Tibial nerve (tissue), 4 donors: ENCODE data around the gene ATP1B4.

Experiments
- EP300 ChIP-seq, 2 donors: sonication (generic); formaldehyde crosslinking; IDR thresholded peaks; one replicate each; pipeline ENCODE4 v1.6.1; 2017; ENCODE audit warnings: antibody characterized with exemption in 2 of 2, mild to moderate bottlenecking in 1 of 2
- POLR2A ChIP-seq, 2 donors: fragments of 450-650 bp; IDR thresholded peaks; one replicate each; pipeline ENCODE4 v1.6.1; 2017; ENCODE audit warnings: antibody characterized with exemption in 2 of 2, mild to moderate bottlenecking in 2 of 2, moderate library complexity in 2 of 2
- TF ChIP-seq, protein P1 (sequence below), 5 experiments: fragments of 200-600 bp in 3 of 5; fragments of 450-650 bp in 2 of 5; sonication (generic) in 3 of 5; IDR thresholded peaks; one replicate each; pipeline ENCODE4 v1.5.1; 2016 to 2019; ENCODE audit warnings: antibody characterized with exemption in 5 of 5, mild to moderate bottlenecking in 3 of 5, moderate library complexity in 2 of 5

DNA sequence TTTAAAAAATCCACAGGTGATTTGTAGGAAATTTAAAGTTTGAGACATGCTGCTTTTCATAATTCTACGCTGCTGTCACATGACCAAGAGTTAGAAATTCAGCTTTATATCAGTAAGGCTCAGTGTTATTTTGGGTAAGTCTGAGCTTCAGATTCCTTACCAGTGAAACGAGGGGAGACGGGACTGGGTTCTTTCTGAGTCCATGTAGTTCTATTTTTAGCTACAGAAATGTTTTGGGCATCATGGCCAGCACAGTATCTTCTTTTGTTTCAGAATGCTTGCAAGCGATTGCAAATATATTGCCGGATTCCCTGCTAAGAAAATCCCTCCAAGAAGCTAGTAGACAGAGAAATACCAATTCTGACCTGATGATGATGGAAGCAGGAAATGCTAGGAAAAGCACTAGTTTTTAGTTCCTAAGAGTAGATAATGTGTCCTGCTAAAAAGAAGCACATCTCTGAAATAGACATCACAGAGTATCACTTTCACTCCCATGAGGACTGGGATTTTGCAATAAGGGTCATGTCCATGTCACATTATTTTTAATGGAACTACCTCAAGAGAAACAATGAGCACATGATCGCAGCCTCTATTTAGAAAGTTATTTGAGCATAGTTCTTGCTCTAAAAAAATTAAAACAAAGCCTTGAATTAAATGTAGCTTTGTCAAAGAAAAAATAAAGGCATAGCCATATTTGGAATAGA is 10.9 kb downstream of the ATP1B4 start:
- TF ChIP-seq EP300 (IDR thresholded peaks at IDR 0.05) (peak in 1 of 2 donors; percentile 40), POLR2A (IDR thresholded peaks at IDR 0.05) (no peak)
- TF ChIP-seq, protein P1, sequence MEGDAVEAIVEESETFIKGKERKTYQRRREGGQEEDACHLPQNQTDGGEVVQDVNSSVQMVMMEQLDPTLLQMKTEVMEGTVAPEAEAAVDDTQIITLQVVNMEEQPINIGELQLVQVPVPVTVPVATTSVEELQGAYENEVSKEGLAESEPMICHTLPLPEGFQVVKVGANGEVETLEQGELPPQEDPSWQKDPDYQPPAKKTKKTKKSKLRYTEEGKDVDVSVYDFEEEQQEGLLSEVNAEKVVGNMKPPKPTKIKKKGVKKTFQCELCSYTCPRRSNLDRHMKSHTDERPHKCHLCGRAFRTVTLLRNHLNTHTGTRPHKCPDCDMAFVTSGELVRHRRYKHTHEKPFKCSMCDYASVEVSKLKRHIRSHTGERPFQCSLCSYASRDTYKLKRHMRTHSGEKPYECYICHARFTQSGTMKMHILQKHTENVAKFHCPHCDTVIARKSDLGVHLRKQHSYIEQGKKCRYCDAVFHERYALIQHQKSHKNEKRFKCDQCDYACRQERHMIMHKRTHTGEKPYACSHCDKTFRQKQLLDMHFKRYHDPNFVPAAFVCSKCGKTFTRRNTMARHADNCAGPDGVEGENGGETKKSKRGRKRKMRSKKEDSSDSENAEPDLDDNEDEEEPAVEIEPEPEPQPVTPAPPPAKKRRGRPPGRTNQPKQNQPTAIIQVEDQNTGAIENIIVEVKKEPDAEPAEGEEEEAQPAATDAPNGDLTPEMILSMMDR (IDR thresholded peaks at IDR 0.05) = no peak
